Body of pancreas (tissue), 4 donors: ENCODE results near the gene DNM3.

Experiments
- POLR2A ChIP-seq, 3 donors: fragments of 450-650 bp; IDR thresholded peaks; one replicate each; pipeline ENCODE4 v1.6.1; 2016; ENCODE audit warnings: antibody characterized with exemption in 3 of 3, mild to moderate bottlenecking in 2 of 3
- TF ChIP-seq, protein P1 (sequence below), 7 experiments: fragments of 450-650 bp in 4 of 7; fragments of 200-600 bp in 3 of 7; sonication (generic) in 3 of 7; IDR thresholded peaks; one replicate each; pipeline ENCODE4 v1.5.1; 2016 to 2019; ENCODE audit warnings: antibody characterized with exemption in 7 of 7

GRCh38 chr1:172453607-172454006 lies 612.3 kb downstream of the DNM3 start:
- no peak for TF ChIP-seq POLR2A (IDR thresholded peaks at IDR 0.05)
- TF ChIP-seq, protein P1, sequence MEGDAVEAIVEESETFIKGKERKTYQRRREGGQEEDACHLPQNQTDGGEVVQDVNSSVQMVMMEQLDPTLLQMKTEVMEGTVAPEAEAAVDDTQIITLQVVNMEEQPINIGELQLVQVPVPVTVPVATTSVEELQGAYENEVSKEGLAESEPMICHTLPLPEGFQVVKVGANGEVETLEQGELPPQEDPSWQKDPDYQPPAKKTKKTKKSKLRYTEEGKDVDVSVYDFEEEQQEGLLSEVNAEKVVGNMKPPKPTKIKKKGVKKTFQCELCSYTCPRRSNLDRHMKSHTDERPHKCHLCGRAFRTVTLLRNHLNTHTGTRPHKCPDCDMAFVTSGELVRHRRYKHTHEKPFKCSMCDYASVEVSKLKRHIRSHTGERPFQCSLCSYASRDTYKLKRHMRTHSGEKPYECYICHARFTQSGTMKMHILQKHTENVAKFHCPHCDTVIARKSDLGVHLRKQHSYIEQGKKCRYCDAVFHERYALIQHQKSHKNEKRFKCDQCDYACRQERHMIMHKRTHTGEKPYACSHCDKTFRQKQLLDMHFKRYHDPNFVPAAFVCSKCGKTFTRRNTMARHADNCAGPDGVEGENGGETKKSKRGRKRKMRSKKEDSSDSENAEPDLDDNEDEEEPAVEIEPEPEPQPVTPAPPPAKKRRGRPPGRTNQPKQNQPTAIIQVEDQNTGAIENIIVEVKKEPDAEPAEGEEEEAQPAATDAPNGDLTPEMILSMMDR (IDR thresholded peaks at IDR 0.05) = no peak
